ENCODE data around the gene ITPK1.

DNA sequence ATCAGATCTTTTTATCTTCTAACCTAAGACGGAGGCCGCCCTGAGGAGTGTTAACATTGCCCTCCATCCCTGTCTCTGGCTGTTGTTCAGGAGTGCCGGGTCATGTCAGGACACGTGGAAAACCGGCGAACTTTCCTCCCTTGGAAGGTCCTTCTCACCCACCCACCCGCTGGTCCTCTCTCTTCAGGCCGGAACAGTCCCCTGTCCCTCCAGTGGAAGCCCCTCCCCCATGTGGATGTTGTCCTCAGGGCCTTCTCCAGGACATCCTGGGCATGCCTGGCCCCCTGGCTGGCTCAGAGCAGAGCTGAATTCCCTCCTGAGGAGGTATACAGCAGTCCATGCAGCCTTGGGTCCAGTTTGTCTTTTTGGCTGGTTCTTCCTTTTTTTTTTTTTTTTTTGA, 20.3 kb upstream of the ITPK1 start:
- TF ChIP-seq, protein P1, sequence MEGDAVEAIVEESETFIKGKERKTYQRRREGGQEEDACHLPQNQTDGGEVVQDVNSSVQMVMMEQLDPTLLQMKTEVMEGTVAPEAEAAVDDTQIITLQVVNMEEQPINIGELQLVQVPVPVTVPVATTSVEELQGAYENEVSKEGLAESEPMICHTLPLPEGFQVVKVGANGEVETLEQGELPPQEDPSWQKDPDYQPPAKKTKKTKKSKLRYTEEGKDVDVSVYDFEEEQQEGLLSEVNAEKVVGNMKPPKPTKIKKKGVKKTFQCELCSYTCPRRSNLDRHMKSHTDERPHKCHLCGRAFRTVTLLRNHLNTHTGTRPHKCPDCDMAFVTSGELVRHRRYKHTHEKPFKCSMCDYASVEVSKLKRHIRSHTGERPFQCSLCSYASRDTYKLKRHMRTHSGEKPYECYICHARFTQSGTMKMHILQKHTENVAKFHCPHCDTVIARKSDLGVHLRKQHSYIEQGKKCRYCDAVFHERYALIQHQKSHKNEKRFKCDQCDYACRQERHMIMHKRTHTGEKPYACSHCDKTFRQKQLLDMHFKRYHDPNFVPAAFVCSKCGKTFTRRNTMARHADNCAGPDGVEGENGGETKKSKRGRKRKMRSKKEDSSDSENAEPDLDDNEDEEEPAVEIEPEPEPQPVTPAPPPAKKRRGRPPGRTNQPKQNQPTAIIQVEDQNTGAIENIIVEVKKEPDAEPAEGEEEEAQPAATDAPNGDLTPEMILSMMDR (IDR thresholded peaks at IDR 0.05): no peak
- TF ChIP-seq POLR2A (IDR thresholded peaks at IDR 0.05): no peak
